Peyer's patch (tissue), 4 donors: Measurements from ENCODE around the gene PCDHGB5. TPM values are rescaled to one million over a fixed set of nuclear protein-coding genes. Genes with fewer than 3 reads are reported as not detected.
A peak's percentile ranks its signal among the peaks of the same experiment; 100 is the strongest.

Experiments
- DNase-seq, 3 donors: peaks; one replicate each; pipeline ENCODE4 v3.0.0-alpha.2; 2017 to 2019
- H3K27ac ChIP-seq, 4 donors: fragments of 200-600 bp; sonication (generic); one replicate each; pipeline ENCODE4 v1.5.1; 2016 to 2019
- H3K27me3 ChIP-seq, 2 donors: fragments of 200-600 bp; sonication (generic); one replicate each; pipeline ENCODE4 v1.5.1; 2019
- H3K36me3 ChIP-seq, 3 donors: fragments of 200-600 bp; sonication (generic); one replicate each; pipeline ENCODE4 v1.5.1; 2016 to 2019
- H3K4me1 ChIP-seq, 4 donors: fragments of 200-600 bp; sonication (generic); one replicate each; pipeline ENCODE4 v1.5.1; 2016 to 2019
- H3K4me3 ChIP-seq, 4 donors: fragments of 200-600 bp; sonication (generic); 1 replicate in 3 of 4; 2 replicates in 1 of 4; pipeline ENCODE4 v1.5.1; 2016 to 2019; ENCODE audit warnings: mild to moderate bottlenecking in 1 of 4
- H3K9me3 ChIP-seq, 4 donors: fragments of 200-600 bp; sonication (generic); one replicate each; pipeline ENCODE4 v1.5.1; 2016 to 2019; ENCODE audit warnings: mild to moderate bottlenecking in 1 of 4
- CTCF ChIP-seq, 6 experiments: fragments of 450-650 bp in 4 of 6; fragments of 200-600 bp in 2 of 6; sonication (generic) in 1 of 6; IDR thresholded peaks; one replicate each; pipeline ENCODE4 v1.5.1; 2017 to 2019; ENCODE audit warnings: antibody characterized with exemption in 6 of 6, mild to moderate bottlenecking in 3 of 6, moderate library complexity in 1 of 6
- POLR2A ChIP-seq, 2 donors: fragments of 450-650 bp; IDR thresholded peaks; one replicate each; pipeline ENCODE4 v1.5.1; 2017; ENCODE audit warnings: antibody characterized with exemption in 2 of 2, mild to moderate bottlenecking in 2 of 2, moderate library complexity in 2 of 2
- total RNA-seq, 4 donors: library from RNA; depleted of rRNA; stranded (reverse); fragments of >200 nt; gene quantifications; one replicate each; pipeline ENCODE4 v1.1.0, GENCODE V29; 2016

The PCDHGB5 gene
- total RNA-seq, 4 donors from 2014 or later = 2.3 to 9.1 (median 2.9) TPM

- TF ChIP-seq POLR2A (IDR thresholded peaks at IDR 0.05) (no peak), CTCF (IDR thresholded peaks at IDR 0.05) (no peak)
- no peak overlapping the region for H3K4me3 ChIP-seq
- peaks cover 0 to 61% (median 7%) of the 10 kb centered on the region in 4 donors for H3K9me3 ChIP-seq
- H3K4me1 ChIP-seq = no peaks in the 10 kb centered on the region
- no peaks in the 10 kb centered on the region for H3K36me3 ChIP-seq
- no peaks in the 10 kb centered on the region for H3K27me3 ChIP-seq
- DNase-seq = no peak
- H3K27ac ChIP-seq = no peak overlapping the region
These were observed 41.6 kb upstream of the PCDHGB5 start for GRCh38 chr5:141356133-141356532.

GRCh38 chr5:141356950-141357349 lies 40.8 kb upstream of the PCDHGB5 start:
- peaks cover 0 to 61% (median 7%) of the 10 kb centered on the region in 4 donors for H3K9me3 ChIP-seq
- no peaks in the 10 kb centered on the region for H3K27me3 ChIP-seq
- H3K4me3 ChIP-seq = no peak overlapping the region

GRCh38 chr5:141359790-141360426 lies 37.8 kb upstream of the PCDHGB5 start, which contains the start of gene PCDHGB2:
PCDHGB2 (plus strand) TSS chr5:141359994; CDS start chr5:141360136, 142 bp downstream.
- no peaks in the 10 kb centered on the region for H3K27me3 ChIP-seq
- no peaks in the 10 kb centered on the region for H3K4me1 ChIP-seq
- no peaks in the 10 kb centered on the region for H3K36me3 ChIP-seq
- no peak for TF ChIP-seq POLR2A (IDR thresholded peaks at IDR 0.05)
- peak in 4 of 6 experiments; percentile 25 to 48 (median 34) for TF ChIP-seq CTCF (IDR thresholded peaks at IDR 0.05)
- peak within 1 kb of the TSS; percentile 3 to 35 (median 17) for H3K4me3 ChIP-seq
- peaks cover 0 to 76% (median 14%) of the 10 kb centered on the region in 4 donors for H3K9me3 ChIP-seq
- H3K27ac ChIP-seq = no peak within 1 kb of the TSS
- DNase-seq = no peak

More at GRCh38 chr5:141356950-141357349, 40.8 kb upstream of the PCDHGB5 start:
- no peaks in the 10 kb centered on the region for H3K36me3 ChIP-seq
- no peak for DNase-seq
- H3K4me1 ChIP-seq = no peaks in the 10 kb centered on the region
- TF ChIP-seq CTCF (IDR thresholded peaks at IDR 0.05) (no peak), POLR2A (IDR thresholded peaks at IDR 0.05) (no peak)
- H3K27ac ChIP-seq = no peak overlapping the region

- Histone ChIP-seq H3K36me3 (no peaks in the 10 kb centered on the region), H3K27ac (no peak overlapping the region), H3K4me1 (no peaks in the 10 kb centered on the region), H3K27me3 (no peaks in the 10 kb centered on the region), H3K4me3 (no peak overlapping the region), H3K9me3 (peaks cover 0 to 78% (median 13%) of the 10 kb centered on the region in 4 donors)
- no peak for TF ChIP-seq CTCF (IDR thresholded peaks at IDR 0.05)
- no peak for TF ChIP-seq POLR2A (IDR thresholded peaks at IDR 0.05)
- no peak for DNase-seq
These were observed 37.1 kb upstream of the PCDHGB5 start for GRCh38 chr5:141360685-141361084.

GRCh38 chr5:141362719-141363118 lies 35.0 kb upstream of the PCDHGB5 start:
- H3K9me3 ChIP-seq = peaks cover 0 to 83% (median 10%) of the 10 kb centered on the region in 4 donors
- no peaks in the 10 kb centered on the region for H3K27me3 ChIP-seq
- no peaks in the 10 kb centered on the region for H3K36me3 ChIP-seq
- no peak overlapping the region for H3K4me3 ChIP-seq
- DNase-seq = no peak
- H3K27ac ChIP-seq = no peak overlapping the region
- TF ChIP-seq CTCF (IDR thresholded peaks at IDR 0.05) (no peak), POLR2A (IDR thresholded peaks at IDR 0.05) (no peak)
- no peaks in the 10 kb centered on the region for H3K4me1 ChIP-seq
